Parathyroid adenoma (tissue), 2 donors: ENCODE data around the gene CLEC16A.

Experiments
- H2AFZ ChIP-seq: fragments of 300-600 bp; sonication (generic); one replicate; pipeline ENCODE4 v1.7.0; 2017; ENCODE audit warnings: antibody characterized with exemption, mild to moderate bottlenecking
- H3K27ac ChIP-seq: fragments of 300-600 bp; sonication (generic); one replicate; pipeline ENCODE4 v1.7.0; 2017
- H3K27me3 ChIP-seq: fragments of 300-600 bp; sonication (generic); one replicate; pipeline ENCODE4 v1.7.0; 2017; ENCODE audit warnings: low read length; ENCODE audit not compliant: control insufficient read depth, insufficient read depth
- H3K36me3 ChIP-seq: fragments of 300-600 bp; sonication (generic); one replicate; pipeline ENCODE4 v1.7.0; 2017; ENCODE audit warnings: low read length; ENCODE audit not compliant: control insufficient read depth, insufficient read depth
- H3K4me1 ChIP-seq: fragments of 300-600 bp; sonication (generic); one replicate; pipeline ENCODE4 v1.7.0; 2017; ENCODE audit warnings: control low read depth
- H3K4me2 ChIP-seq: fragments of 300-600 bp; sonication (generic); one replicate; pipeline ENCODE4 v1.7.0; 2017; ENCODE audit warnings: low read length
- H3K4me3 ChIP-seq: fragments of 300-600 bp; sonication (generic); one replicate; pipeline ENCODE4 v1.7.0; 2017; ENCODE audit warnings: low read depth, low read length
- H3K79me2 ChIP-seq: fragments of 300-600 bp; sonication (generic); one replicate; pipeline ENCODE4 v1.7.0; 2017; ENCODE audit warnings: control low read depth
- H3K9ac ChIP-seq: fragments of 300-600 bp; sonication (generic); one replicate; pipeline ENCODE4 v1.7.0; 2017; ENCODE audit warnings: mild to moderate bottlenecking
- H3K9me3 ChIP-seq: fragments of 300-600 bp; sonication (generic); one replicate; pipeline ENCODE4 v1.7.0; 2017; ENCODE audit warnings: low read length; ENCODE audit not compliant: control insufficient read depth
- TF ChIP-seq, protein P1 (sequence below): fragments of 300-600 bp; sonication (generic); IDR thresholded peaks from one replicate; pipeline ENCODE4 v1.7.0; 2017; ENCODE audit warnings: antibody characterized with exemption, mild to moderate bottlenecking
- donor health status: primary hyperparathyroidism.

CLEC16A gene

DNA sequence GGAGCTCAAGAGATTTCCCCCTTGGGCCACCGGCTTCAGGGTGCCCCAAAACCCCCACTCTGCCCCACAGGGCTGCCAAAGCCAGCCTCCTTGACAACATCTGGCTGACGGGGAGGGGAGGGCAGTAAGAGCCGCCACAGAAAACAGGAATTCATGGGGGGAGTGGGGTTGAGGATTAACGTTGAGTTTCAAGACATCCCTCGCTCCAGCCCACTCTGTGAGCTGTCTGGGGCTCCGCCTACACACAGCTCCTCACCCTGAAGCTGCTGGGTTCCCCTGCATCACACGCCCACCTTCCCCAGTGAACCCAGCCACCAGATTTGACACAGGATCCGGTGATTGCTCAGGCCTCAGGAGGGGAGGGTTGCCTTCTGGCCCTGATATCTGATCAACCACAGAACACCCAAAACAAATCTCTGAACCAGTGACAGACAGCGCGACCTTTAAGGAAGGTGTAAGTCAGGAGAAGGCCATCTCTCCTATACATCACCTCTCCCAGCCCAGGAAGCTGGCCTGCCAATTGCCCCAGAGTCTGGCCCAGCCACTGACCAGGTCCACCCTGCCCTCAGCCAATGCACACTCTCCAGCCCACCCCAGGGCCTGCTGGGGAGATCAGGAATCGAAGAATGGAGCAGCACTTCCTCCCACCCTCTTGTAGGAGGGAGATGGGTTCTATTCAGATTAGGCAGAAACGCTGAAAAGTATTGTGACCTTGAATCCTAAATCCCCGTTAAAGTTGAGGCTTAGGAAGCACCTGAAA, 132.1 kb downstream of the CLEC16A start:
- Histone ChIP-seq H2AFZ (peak overlapping the region; percentile 63), H3K27ac (peak overlapping the region; percentile 22), H3K4me1 (peaks cover 34% of the 10 kb centered on the region), H3K9ac (no peak overlapping the region), H3K79me2 (no peaks in the 10 kb centered on the region), H3K4me2 (no peak overlapping the region), H3K9me3 (no peaks in the 10 kb centered on the region), H3K27me3 (no peaks in the 10 kb centered on the region), H3K36me3 (no peaks in the 10 kb centered on the region), H3K4me3 (no peak overlapping the region)
- TF ChIP-seq, protein P1, sequence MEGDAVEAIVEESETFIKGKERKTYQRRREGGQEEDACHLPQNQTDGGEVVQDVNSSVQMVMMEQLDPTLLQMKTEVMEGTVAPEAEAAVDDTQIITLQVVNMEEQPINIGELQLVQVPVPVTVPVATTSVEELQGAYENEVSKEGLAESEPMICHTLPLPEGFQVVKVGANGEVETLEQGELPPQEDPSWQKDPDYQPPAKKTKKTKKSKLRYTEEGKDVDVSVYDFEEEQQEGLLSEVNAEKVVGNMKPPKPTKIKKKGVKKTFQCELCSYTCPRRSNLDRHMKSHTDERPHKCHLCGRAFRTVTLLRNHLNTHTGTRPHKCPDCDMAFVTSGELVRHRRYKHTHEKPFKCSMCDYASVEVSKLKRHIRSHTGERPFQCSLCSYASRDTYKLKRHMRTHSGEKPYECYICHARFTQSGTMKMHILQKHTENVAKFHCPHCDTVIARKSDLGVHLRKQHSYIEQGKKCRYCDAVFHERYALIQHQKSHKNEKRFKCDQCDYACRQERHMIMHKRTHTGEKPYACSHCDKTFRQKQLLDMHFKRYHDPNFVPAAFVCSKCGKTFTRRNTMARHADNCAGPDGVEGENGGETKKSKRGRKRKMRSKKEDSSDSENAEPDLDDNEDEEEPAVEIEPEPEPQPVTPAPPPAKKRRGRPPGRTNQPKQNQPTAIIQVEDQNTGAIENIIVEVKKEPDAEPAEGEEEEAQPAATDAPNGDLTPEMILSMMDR, result no peak

DNA sequence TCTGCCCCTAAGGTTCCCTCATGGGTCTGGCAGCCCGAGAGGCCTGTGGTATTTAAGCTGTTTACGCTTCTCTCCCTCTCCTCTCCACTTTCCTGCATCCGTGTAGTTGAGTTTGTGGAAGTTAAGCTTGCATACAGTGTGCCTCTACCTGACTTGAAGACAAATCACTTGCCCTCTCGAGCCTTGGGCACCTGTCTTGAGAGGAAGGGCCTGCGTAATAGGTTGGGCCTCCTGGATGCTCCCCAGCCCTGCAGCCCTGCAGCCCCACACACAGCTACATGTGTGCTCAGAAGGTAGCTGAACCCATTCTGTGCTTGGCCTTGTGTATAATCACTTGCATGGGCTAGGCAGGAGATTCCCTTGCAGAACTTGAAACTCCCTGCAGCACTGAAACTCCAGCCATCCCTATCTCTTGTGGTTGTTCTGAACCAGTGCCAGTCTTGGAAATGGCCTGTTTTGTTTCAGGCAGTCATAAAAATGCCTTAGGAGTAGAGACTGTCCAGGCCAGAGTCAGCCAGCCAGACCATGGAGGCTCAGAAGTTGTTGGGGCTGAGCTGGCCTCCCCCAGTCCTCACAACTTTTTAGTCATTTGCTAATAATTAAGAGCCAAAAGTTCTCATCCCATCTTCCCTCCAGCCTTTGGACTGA, 134.6 kb downstream of the CLEC16A start:
- Histone ChIP-seq H3K4me2 (no peak overlapping the region), H3K4me1 (peaks cover 37% of the 10 kb centered on the region), H3K9me3 (no peaks in the 10 kb centered on the region), H3K27me3 (no peaks in the 10 kb centered on the region), H3K36me3 (no peaks in the 10 kb centered on the region), H3K79me2 (peaks cover 2% of the 10 kb centered on the region), H3K4me3 (no peak overlapping the region), H3K27ac (no peak overlapping the region), H2AFZ (no peak overlapping the region), H3K9ac (no peak overlapping the region)
- TF ChIP-seq, protein P1, result no peak

DNA sequence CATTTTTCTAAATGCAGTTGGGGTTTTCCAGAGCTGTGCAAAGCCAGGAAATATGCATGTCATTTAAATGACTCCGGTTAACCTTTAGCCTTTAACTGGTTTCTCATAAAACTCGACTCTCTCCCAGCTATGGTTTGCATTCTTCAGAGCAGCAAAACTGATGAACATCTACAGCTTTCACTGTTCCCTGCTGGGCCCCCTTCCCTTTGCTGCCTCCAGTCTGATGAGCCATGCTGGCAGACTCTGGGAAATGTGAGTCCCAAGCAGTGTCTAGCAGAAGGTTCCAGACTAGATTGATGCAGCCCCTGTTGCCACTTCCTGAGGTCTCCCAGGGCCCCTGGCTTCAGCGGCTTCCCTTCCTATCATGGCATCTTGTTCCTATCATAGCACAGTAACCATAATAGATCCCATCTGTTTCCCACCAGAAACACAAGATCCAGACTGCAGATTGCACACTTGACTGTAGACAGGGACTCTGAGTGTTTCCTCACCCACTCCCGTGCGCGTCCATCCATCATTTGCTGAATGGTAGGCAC, 135.4 kb downstream of the CLEC16A start:
- H3K9ac ChIP-seq, result no peak overlapping the region
- peaks cover 2% of the 10 kb centered on the region for H3K79me2 ChIP-seq
- H3K9me3 ChIP-seq, result no peaks in the 10 kb centered on the region
- no peak overlapping the region for H3K4me2 ChIP-seq
- H3K27ac ChIP-seq, result peak overlapping the region; percentile 15
- H2AFZ ChIP-seq, result no peak overlapping the region
- H3K4me3 ChIP-seq, result no peak overlapping the region
- H3K27me3 ChIP-seq, result no peaks in the 10 kb centered on the region
- H3K36me3 ChIP-seq, result no peaks in the 10 kb centered on the region
- H3K4me1 ChIP-seq, result peaks cover 37% of the 10 kb centered on the region
- TF ChIP-seq, protein P1, result no peak

DNA sequence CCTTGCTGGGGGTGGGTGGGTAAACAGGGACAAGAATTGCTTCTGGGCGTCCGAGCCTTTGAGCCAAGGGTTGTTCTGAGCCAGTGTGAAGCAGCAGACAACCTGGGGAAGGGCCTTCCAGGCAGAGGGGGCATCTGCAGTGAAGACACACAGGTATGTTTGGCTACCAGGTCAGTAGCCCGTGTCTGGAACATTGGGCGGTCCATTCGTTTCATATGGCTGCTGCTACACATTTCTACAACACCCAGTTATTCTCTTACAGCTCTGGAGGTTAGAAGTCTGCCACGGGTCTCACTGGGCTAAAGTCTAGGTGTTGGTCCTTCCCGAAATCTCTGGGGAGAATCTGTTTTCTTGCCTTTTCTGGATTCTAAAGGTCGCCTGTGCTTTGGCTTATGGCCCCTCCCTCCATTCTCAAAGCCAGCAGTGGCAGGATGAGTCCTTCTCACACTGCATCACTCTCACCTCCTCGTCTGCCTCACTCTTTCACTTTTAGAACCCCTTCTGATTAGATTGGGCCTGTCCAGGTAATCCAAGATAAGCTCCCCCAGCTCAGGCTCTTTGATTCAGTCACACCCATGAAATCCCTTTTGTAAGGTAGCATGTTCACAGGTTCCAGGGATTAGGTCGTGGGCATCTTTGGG, 136.1 kb downstream of the CLEC16A start:
- H3K79me2 ChIP-seq, result peaks cover 2% of the 10 kb centered on the region
- peak overlapping the region; percentile 15 for H3K27ac ChIP-seq
- H3K9ac ChIP-seq, result no peak overlapping the region
- H3K27me3 ChIP-seq, result no peaks in the 10 kb centered on the region
- TF ChIP-seq, protein P1, result no peak
- peaks cover 37% of the 10 kb centered on the region for H3K4me1 ChIP-seq
- no peak overlapping the region for H3K4me2 ChIP-seq
- H2AFZ ChIP-seq, result no peak overlapping the region
- no peak overlapping the region for H3K4me3 ChIP-seq
- H3K36me3 ChIP-seq, result no peaks in the 10 kb centered on the region
- H3K9me3 ChIP-seq, result no peaks in the 10 kb centered on the region
